ENCODE measurements around the gene EHMT1. TPM values are rescaled to one million over a fixed set of nuclear protein-coding genes. Genes with fewer than 3 reads are reported as not detected.
"Not testable (repeated sequence)": the region's sequence is repeated elsewhere in the genome, so short reads cannot be mapped to it uniquely, and the experiment has no call there.

Gene EHMT1
- total and polyA plus RNA-seq, 2 of the 8 experiments (the other 6 are each of a cell fraction or from before 2014, with no cell fraction given): 95.7 to 163 TPM

DNA sequence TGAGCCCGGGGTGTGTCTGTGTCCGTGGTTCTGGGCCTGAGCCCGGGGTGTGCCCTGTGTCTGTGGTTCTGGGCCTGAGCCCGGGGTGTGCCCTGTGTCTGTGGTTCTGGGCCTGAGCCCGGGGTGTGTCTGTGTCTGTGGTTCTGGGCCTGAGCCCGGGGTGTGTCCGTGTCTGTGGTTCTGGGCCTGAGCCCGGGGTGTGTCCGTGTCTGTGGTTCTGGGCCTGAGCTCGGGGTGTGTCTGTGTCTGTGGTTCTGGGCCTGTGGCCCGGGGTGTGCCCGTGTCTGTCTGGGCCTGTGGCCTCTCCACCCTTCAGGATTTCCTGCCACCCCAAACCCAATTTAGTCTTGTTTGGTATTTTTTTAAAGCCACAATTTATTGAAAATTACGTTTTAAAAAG is 104.6 kb downstream of the EHMT1 start:
- peaks cover 2 to 14% (median 8%) of the 10 kb centered on the region in 4 experiments; a peak in 5 of 7 replicates for H3K4me1 ChIP-seq (replicated peaks in 1 of 4; ENCODE audit: control insufficient read depth in 3 of 4, insufficient read depth in 4 of 4, low read length in 3 of 4)
- H2BK15ac ChIP-seq (ENCODE audit: low read length); H4K8ac ChIP-seq (ENCODE audit: extremely low read depth, insufficient read depth, low read length); H3K23me2 ChIP-seq (ENCODE audit: low read depth, low read length); CTCF ChIA-PET (ENCODE audit: partially characterized antibody); H3K27me3 ChIP-seq (replicated peaks in 1 of 4; ENCODE audit: control insufficient read depth in 3 of 4, extremely low read depth in 1 of 4, insufficient read depth in 3 of 4, low read length in 3 of 4); H3K9ac ChIP-seq (replicated peaks in 1 of 4; ENCODE audit: extremely low read depth in 1 of 4, low read depth in 3 of 4, low read length in 3 of 4); H2BK20ac ChIP-seq (ENCODE audit: low read length); DNase-seq (ENCODE audit: low read depth in 1 of 2, low spot score in 2 of 2); H2AFZ ChIP-seq (ENCODE audit: low read length); H4K91ac ChIP-seq (replicated peaks; ENCODE audit: insufficient read length, low read length); H3K9me3 ChIP-seq (ENCODE audit: insufficient read depth in 2 of 2, low read depth in 1 of 2, low read length in 1 of 2); H3K23ac ChIP-seq (ENCODE audit: insufficient read length); H2BK12ac ChIP-seq (ENCODE audit: low read depth, low read length); H3K4ac ChIP-seq (replicated peaks; ENCODE audit: insufficient read length, low read depth, low read length); H2BK5ac ChIP-seq (ENCODE audit: low read depth, low read length); H3K56ac ChIP-seq (replicated peaks; ENCODE audit: insufficient read length, low read depth, low read length); H3K4me3 ChIP-seq (ENCODE audit: extremely low read depth in 1 of 4, insufficient read depth in 2 of 4, low read depth in 3 of 4, low read length in 4 of 4); H3K14ac ChIP-seq (ENCODE audit: insufficient read length); H2BK120ac ChIP-seq (replicated peaks; ENCODE audit: low read depth, low read length); FAIRE-seq; H3K18ac ChIP-seq (ENCODE audit: extremely low read depth, low read length); H2AK5ac ChIP-seq (ENCODE audit: low read depth, low read length): not testable (repeated sequence)
- POLR2A ChIA-PET (ENCODE audit: partially characterized antibody): interaction anchor here (0.9 kb wide), 1 partner anchor 104 kb away, joined by 4 read pairs; the partner anchor contains the start of gene EHMT1
- H3K36me3 ChIP-seq (ENCODE audit: control insufficient read depth in 2 of 4, insufficient read depth in 4 of 4, low read length in 3 of 4): peaks cover 6 to 29% (median 13%) of the 10 kb centered on the region in 4 experiments; a peak in 6 of 8 replicates
- whole genome bisulfite sequencing, 2 experiments (ENCODE audit: extremely low coverage in 1 of 2, insufficient coverage in 1 of 2, insufficient read length in 1 of 2, insufficient replicate concordance in 2 of 2, low coverage in 1 of 2, low lambda C conversion rate in 2 of 2, missing lambda C conversion rate in 1 of 2): 89% methylated on average over 10 of the region's 13 CpGs; no CpG with 5 or more reads in 1 of the 2 experiments
- peaks cover 0 to 12% of the 10 kb centered on the region in 2 experiments for H4K20me1 ChIP-seq (replicated peaks in 1 of 2; ENCODE audit: control insufficient read depth in 1 of 2, insufficient read depth in 2 of 2, low read length in 2 of 2)
- H3K4me2 ChIP-seq (ENCODE audit: insufficient read depth in 1 of 2, low read depth in 2 of 2, low read length in 2 of 2): peak overlapping the region in 1 of 2 experiments; percentile 0; a peak in 1 of 4 replicates
- peak overlapping the region; percentile 40; the same call in 1 of the 2 replicates for H3K27ac ChIP-seq (ENCODE audit: low read depth, low read length)
- H3K79me2 ChIP-seq (ENCODE audit: control insufficient read depth in 1 of 2, insufficient read depth in 2 of 2, low read length in 2 of 2): peaks cover 8 to 60% of the 10 kb centered on the region in 2 experiments; a peak in 2 of 4 replicates
- H4K5ac ChIP-seq (ENCODE audit: insufficient read length, low read depth, low read length): peak overlapping the region; percentile 38
- peaks cover 16% of the 10 kb centered on the region for H3K79me1 ChIP-seq (ENCODE audit: low read depth, low read length)

All from H1 (cell line).